Cardiac fibroblast (primary cell): ENCODE results near the gene OSBPL3.

Experiments used
- DNase-seq, 2 donors: peaks; one replicate each; pipeline versions ENCODE4 v3.0.0 to v3.0.0-alpha.2; 2010; ENCODE audit warnings: low read depth in 2 of 2
- H3K4me3 ChIP-seq, 2 donors: replicated peaks in 1 of 2; 1 replicate in 1 of 2; 2 replicates in 1 of 2; pipeline ENCODE4 v1.5.1; 2011; ENCODE audit warnings: low read depth in 2 of 2, low read length in 2 of 2, mild to moderate bottlenecking in 2 of 2, moderate library complexity in 1 of 2
- TF ChIP-seq, protein P1 (sequence below): IDR thresholded peaks from one replicate; pipeline ENCODE4 v1.5.1; 2011; ENCODE audit warnings: low read depth, mild to moderate bottlenecking, low read length, inconsistent platforms

Gene OSBPL3

DNA sequence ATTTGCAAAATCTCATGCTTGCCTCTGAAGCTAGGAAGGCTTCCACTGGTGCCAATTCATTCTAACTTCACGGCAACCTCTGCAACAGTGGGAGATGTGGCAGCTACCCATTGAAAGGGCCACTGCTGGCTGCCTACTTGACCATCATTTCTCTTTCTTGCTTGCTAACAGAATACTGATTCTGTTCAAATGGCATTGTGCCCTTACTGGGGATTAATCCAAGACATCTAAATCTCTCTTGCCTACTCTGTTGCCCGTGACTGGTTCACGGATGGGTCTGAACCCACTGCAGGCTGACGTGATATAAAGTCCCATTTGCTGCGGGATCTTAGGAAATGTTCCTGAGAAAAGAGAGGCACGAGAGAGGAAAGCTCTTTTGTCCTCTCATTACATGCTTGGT is 171.5 kb downstream of the OSBPL3 start:
- H3K4me3 ChIP-seq = no peak overlapping the region
- TF ChIP-seq, protein P1, sequence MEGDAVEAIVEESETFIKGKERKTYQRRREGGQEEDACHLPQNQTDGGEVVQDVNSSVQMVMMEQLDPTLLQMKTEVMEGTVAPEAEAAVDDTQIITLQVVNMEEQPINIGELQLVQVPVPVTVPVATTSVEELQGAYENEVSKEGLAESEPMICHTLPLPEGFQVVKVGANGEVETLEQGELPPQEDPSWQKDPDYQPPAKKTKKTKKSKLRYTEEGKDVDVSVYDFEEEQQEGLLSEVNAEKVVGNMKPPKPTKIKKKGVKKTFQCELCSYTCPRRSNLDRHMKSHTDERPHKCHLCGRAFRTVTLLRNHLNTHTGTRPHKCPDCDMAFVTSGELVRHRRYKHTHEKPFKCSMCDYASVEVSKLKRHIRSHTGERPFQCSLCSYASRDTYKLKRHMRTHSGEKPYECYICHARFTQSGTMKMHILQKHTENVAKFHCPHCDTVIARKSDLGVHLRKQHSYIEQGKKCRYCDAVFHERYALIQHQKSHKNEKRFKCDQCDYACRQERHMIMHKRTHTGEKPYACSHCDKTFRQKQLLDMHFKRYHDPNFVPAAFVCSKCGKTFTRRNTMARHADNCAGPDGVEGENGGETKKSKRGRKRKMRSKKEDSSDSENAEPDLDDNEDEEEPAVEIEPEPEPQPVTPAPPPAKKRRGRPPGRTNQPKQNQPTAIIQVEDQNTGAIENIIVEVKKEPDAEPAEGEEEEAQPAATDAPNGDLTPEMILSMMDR = no peak
- no peak for DNase-seq

- TF ChIP-seq, protein P1 = no peak
- H3K4me3 ChIP-seq = no peak overlapping the region
- DNase-seq = no peak
Observed at GRCh38 chr7:24802300-24802699, 177.7 kb downstream of the OSBPL3 start.

DNA sequence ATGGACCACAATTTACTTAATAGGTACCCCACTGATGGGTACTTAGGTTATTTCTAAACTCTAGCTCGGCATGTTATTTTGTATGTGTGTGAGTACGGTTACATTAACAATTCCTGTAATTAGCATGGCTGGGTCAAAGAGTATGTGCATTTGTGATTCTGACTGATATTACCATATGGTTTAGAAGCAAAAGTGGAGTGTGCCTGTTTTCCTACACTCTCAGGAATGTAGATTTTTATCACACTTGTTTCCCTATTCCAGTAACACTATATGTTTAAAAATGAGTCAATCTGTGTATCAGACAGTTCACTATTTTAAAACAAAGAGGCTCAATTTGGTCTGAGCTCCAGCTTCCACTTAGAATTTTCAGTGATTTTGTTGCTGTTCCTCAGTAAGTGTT is 178.1 kb downstream of the OSBPL3 start:
- no peak overlapping the region for H3K4me3 ChIP-seq
- TF ChIP-seq, protein P1 = no peak
- no peak for DNase-seq

GRCh38 chr7:24800667-24801066 is 179.3 kb downstream of the OSBPL3 start:
- DNase-seq = no peak
- TF ChIP-seq, protein P1 = no peak
- no peak overlapping the region for H3K4me3 ChIP-seq

DNA sequence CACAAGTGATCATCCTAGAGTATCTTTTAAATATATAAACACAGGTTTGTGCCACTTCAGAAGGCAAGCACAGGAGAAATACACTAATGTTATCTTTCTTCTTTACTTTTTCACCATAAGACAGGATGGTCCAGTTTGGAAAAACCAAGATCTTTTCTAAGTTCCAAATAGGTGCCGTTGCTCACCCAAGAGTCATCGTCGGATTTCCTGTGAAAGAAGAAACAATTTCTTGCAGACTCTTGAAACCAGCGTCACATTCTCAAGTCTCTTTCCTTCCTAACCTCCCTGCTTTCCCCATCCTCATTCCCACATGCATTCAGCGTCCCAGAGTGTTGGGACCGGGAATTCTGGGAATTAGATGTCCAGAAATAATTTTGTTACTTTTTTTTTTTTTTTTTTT is 179.9 kb downstream of the OSBPL3 start:
- no peak for DNase-seq
- TF ChIP-seq, protein P1 = no peak
- no peak overlapping the region for H3K4me3 ChIP-seq

DNA sequence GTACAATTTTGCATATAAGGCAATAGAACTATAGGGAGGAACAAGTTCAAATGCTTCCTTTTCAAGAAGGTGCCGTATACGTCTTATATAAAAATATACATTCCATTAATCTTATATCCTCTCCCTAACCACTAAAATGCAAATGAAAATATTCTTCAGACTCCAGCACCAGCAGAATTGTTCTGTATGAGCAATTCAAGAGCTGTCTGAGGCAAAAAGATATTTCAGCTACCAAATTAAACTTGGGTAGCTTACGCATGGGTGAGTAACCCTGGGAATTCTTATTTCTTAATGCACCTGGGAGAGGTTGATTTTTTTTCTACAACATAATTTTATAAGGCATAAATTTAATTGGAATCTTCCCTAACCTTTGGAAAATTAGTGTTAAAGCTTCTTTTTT is 180.5 kb downstream of the OSBPL3 start:
- H3K4me3 ChIP-seq = no peak overlapping the region
- DNase-seq = no peak
- TF ChIP-seq, protein P1 = no peak

DNA sequence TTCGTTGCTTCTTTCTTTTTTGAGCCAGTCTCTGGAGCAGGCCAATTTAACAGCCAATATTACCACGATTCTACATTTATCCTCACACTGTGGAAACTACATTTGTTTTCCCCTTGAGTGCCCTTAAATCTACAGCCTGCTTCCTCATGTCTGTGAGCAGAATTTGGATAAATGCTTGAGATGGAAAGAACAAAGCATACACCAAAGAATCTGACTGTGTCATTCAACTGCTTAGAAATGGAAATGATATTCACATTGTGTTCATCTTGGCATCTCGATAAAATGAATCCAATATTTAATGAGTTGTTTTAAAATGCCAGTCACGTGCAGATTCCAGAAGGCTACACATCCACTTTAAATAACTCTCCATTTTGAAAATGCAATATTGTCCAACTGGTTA is 181.7 kb downstream of the OSBPL3 start:
- DNase-seq = no peak
- TF ChIP-seq, protein P1 = no peak
- H3K4me3 ChIP-seq = no peak overlapping the region
